K562 (cell line): Measurements from ENCODE around the gene CD40LG. TPM values are rescaled to one million over a fixed set of nuclear protein-coding genes. Genes with fewer than 3 reads are reported as not detected.

Experiments
- ATAC-seq: fragments of 200-7000 bp; cut with Tn5 transposase; 3 replicates; pipeline ENCODE4 v1.9.1; 2020; ENCODE audit warnings: moderate library complexity
- BruUV-seq: library from RNA; stranded (reverse); fragments of 400-500 nt; replicated peaks from 2 replicates; lab custom pipeline; 2021; lab: Mats Ljungman, UMichigan
- CTCF ChIA-PET: fragments of 300-600 bp; formaldehyde crosslinking; extraction: SDS; loops from one replicate; lab custom pipeline; 2021; ENCODE audit warnings: low intra/inter-chr PET ratio; lab: Yijun Ruan, JAX
- POLR2A ChIA-PET: fragments of 300-600, 350-650 bp; sonication (Branson Sonifier 250); formaldehyde crosslinking; extraction: SDS; loops from one replicate; lab custom pipeline; 2021; ENCODE audit warnings: antibody characterized with exemption, inconsistent platforms; lab: Yijun Ruan, JAX
- DNase-seq, 4 experiments: peaks; one replicate each; pipeline versions ENCODE4 v3.0.0 to v3.0.0-alpha.2; 2011 to 2018; ENCODE audit warnings: low spot score in 3 of 4, mixed read lengths in 3 of 4; ENCODE audit errors: extremely low read depth in 1 of 4
- FAIRE-seq: peaks from 2 replicates; lab custom pipeline; 2011; peaks lifted over from hg19 to GRCh38; lab: Jason Lieb, UNC
- H2AFZ ChIP-seq: 2 replicates; pipeline ENCODE4 v1.6.0; 2011; ENCODE audit warnings: low read depth, low read length, control low read depth, inconsistent platforms
- H3K27ac ChIP-seq: fragments of 200-600 bp; 3 replicates; pipeline ENCODE4 v1.8.0; 2011; ENCODE audit warnings: low read depth, mild to moderate bottlenecking, control low read depth, inconsistent platforms, low read length, moderate library complexity, mixed read lengths; ENCODE audit errors: extremely low read depth
- H3K27me3 ChIP-seq, 2 experiments: fragments of 300-600 bp in 1 of 2; 2 replicates in 1 of 2; 3 replicates in 1 of 2; pipeline versions ENCODE4 v1.6.0 to v1.8.0; 2011; ENCODE audit warnings: inconsistent platforms in 2 of 2, low read length in 2 of 2, mild to moderate bottlenecking in 1 of 2, mixed read lengths in 1 of 2, moderate library complexity in 1 of 2; ENCODE audit not compliant: control insufficient read depth in 2 of 2, insufficient read depth in 2 of 2
- H3K36me3 ChIP-seq: fragments of 300-600 bp; 3 replicates; pipeline ENCODE4 v1.8.0; 2011; ENCODE audit warnings: mild to moderate bottlenecking, low read length, inconsistent platforms; ENCODE audit not compliant: control insufficient read depth, insufficient read depth
- H3K4me1 ChIP-seq, 2 experiments: fragments of 200-600 bp in 1 of 2; replicated peaks in 1 of 2; 2 replicates in 1 of 2; 3 replicates in 1 of 2; pipeline versions ENCODE4 v1.5.1 to v1.8.0; 2011; ENCODE audit warnings: inconsistent platforms in 2 of 2, low read length in 2 of 2, mild to moderate bottlenecking in 1 of 2, mixed read lengths in 1 of 2, moderate library complexity in 1 of 2; ENCODE audit not compliant: control insufficient read depth in 2 of 2, insufficient read depth in 2 of 2
- H3K4me2 ChIP-seq: 2 replicates; pipeline ENCODE4 v1.6.1; 2011; ENCODE audit warnings: low read length, control low read depth, inconsistent platforms, mixed read lengths; ENCODE audit not compliant: insufficient read depth
- H3K4me3 ChIP-seq: fragments of 200-600 bp; sonication (generic), shearing (Covaris generic); 2 replicates; pipeline ENCODE4 v1.5.1; 2016; ENCODE audit warnings: control low read depth, inconsistent platforms
- H3K79me2 ChIP-seq: fragments of 200-600 bp; 3 replicates; pipeline ENCODE4 v1.8.0; 2011; ENCODE audit warnings: low read length, inconsistent platforms; ENCODE audit not compliant: control insufficient read depth, insufficient read depth
- H3K9ac ChIP-seq, 2 experiments: 2 replicates each; pipeline versions ENCODE4 v1.6.0 to v1.6.1; 2011; ENCODE audit warnings: low read depth in 2 of 2, low read length in 2 of 2, control low read depth in 1 of 2, inconsistent platforms in 1 of 2, mild to moderate bottlenecking in 1 of 2, mixed read lengths in 1 of 2; ENCODE audit not compliant: insufficient read depth in 1 of 2
- H3K9me1 ChIP-seq: one replicate; pipeline ENCODE4 v1.6.0; 2011; ENCODE audit warnings: inconsistent platforms, mild to moderate bottlenecking, low read length, moderate library complexity; ENCODE audit not compliant: control insufficient read depth, insufficient read depth
- H3K9me3 ChIP-seq: replicated peaks from 2 replicates; pipeline ENCODE4 v1.5.1; 2011; ENCODE audit warnings: low read depth, low read length, inconsistent platforms; ENCODE audit not compliant: control insufficient read depth, insufficient read depth
- H4K20me1 ChIP-seq: replicated peaks from 2 replicates; pipeline ENCODE4 v1.6.1; 2011; ENCODE audit warnings: low read length, inconsistent platforms, mixed read lengths; ENCODE audit not compliant: control insufficient read depth, insufficient read depth
- CXXC5 ChIP-seq: fragments of 250-450 bp; sonication (Bioruptor Pico); IDR thresholded peaks from 2 replicates; pipeline ENCODE4 v1.8.0; 2022; ENCODE audit warnings: inconsistent platforms, mild to moderate bottlenecking, moderate library complexity
- HMBOX1 ChIP-seq: sonication (generic); IDR thresholded peaks from 2 replicates; pipeline ENCODE4 v1.6.1; 2016
- NFE2 ChIP-seq: IDR thresholded peaks from 2 replicates; pipeline ENCODE4 v1.6.1; 2014; ENCODE audit warnings: antibody characterized with exemption, low read depth
- ZSCAN32 ChIP-seq: fragments of 450-650 bp; formaldehyde crosslinking; IDR thresholded peaks from 2 replicates; pipeline ENCODE4 v1.4.0; 2020; ENCODE audit warnings: mild to moderate bottlenecking, moderate library complexity
- WGBS: fragments of 100-300 bp; shearing (Covaris generic); methylation state at CpG from one replicate; pipeline ENCODE4 v1.1.6; 2016; ENCODE audit warnings: low coverage, mixed read lengths; ENCODE audit not compliant: insufficient coverage; ENCODE audit errors: missing lambda C conversion rate; 5-methylcytosine and 5-hydroxymethylcytosine counted together
- in situ Hi-C: fragments of 300-500 bp; cut with MboI; formaldehyde crosslinking; loops from 4 replicates; pipeline ENCODE4 v1.15.0; 2018; ENCODE audit warnings: inconsistent platforms, mixed read lengths
- intact Hi-C: fragments of 100-400 bp; cut with micrococcal nuclease; formaldehyde crosslinking; loops from 2 replicates; pipeline ENCODE4 v1.14.2; 2022
- polyA plus RNA-seq, 8 experiments: library from polyadenylated mRNA; depleted of rRNA in 4 of 8; stranded (reverse) in 5 of 8; unstranded in 3 of 8; fragments of >200 nt; fragmentation: Nextera tagmentation in 2 of 8; fragmentation: Illumina TruSeq in 1 of 8; extraction: Ambion mirVana in 2 of 8; extraction: Trizol in 1 of 8; gene quantifications; 2 replicates each; pipeline versions ENCODE4 v1.2.1 to v1.2.3, GENCODE V29; 2011 to 2014; ENCODE audit warnings: inconsistent platforms in 1 of 8, missing spikeins in 1 of 8
- total RNA-seq, 7 experiments: library from RNA; depleted of rRNA in 6 of 7; stranded (reverse); fragments of >200 nt in 6 of 7; fragmentation: Illumina TruSeq in 2 of 7; extraction: Trizol in 2 of 7; gene quantifications; 2 replicates each; pipeline versions ENCODE4 v1.2.1 to v1.2.3, GENCODE V29; 2011 to 2021; ENCODE audit warnings: low replicate concordance in 1 of 7
- TF ChIP-seq, protein P1 (sequence below): fragments of 250-450 bp; sonication (Bioruptor Pico); IDR thresholded peaks from 2 replicates; pipeline ENCODE4 v1.9.0; 2021; ENCODE audit warnings: mild to moderate bottlenecking

Gene CD40LG
- total and polyA plus RNA-seq, 9 of the 15 experiments (the other 6 are each of a cell fraction or from before 2014, with no cell fraction given) = 0.11 TPM; not detected in 8

- in situ Hi-C loops = loop anchor here (25.0 kb wide), 1 partner anchor 652 kb away; no protein-coding TSS in a partner anchor
- FAIRE-seq = no peak
Measured at GRCh38 chrX:136689436-136689835, 41.5 kb downstream of the CD40LG start.

DNA sequence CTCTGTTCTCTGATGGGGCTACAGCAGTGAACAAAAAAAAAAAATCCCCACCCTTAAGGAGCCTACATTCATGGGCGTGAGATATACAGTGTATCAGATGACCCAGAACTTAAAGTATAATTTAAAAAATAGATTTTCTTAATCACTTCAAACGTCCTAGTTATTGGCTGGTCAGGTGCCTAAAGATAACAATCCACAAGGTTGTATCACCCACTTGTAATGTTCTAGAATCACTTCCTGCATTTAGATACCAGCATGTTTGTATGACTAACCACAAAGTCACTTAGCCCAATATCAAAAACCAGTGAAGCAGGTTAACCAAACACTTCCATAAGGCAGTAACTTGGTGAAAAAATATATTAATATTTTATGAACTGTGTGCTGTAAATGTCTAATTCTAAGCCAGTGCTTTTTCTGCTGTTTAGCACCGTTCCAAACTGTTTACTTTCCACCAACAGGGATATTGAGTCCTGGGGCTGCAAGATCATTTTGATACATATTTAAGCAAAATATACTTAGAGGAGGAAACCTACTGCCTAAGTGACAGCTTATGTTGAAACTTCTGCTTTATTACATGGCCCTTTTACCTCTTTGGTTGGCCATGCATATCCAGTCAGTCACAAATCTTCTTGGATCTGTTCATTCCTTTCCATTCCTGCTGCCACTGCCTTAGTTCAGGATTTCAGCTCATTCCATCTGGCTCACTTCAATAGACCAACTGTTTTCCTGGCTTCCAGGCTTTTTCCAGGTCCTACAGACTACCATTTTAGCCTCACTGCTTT, 43.3 kb downstream of the CD40LG start:
- Histone ChIP-seq H3K9ac (no peak overlapping the region), H3K4me2 (no peak overlapping the region), H3K4me3 (no peak overlapping the region), H2AFZ (no peak overlapping the region), H3K27me3 (no peaks in the 10 kb centered on the region), H3K4me1 (no peaks in the 10 kb centered on the region; a peak in 2 of 5 replicates), H3K9me3 (no peaks in the 10 kb centered on the region), H4K20me1 (no peaks in the 10 kb centered on the region), H3K79me2 (no peaks in the 10 kb centered on the region), H3K36me3 (no peaks in the 10 kb centered on the region), H3K9me1 (no peaks in the 10 kb centered on the region), H3K27ac (no peak overlapping the region)
- no TSS peak for BruUV-seq
- in situ Hi-C loops = loop anchor here (25.0 kb wide), 1 partner anchor 654 kb away; no protein-coding TSS in a partner anchor
- POLR2A ChIA-PET = no interaction called here
- DNase-seq (no peak), FAIRE-seq (no peak), ATAC-seq (no peak)
- CTCF ChIA-PET = no interaction called here
- intact Hi-C loops = loop anchor here (10.0 kb wide), 3 partner anchors 116 to 656 kb away; no protein-coding TSS in a partner anchor
- 20% methylated on average over 3 of the region's 3 CpGs for WGBS
- TF ChIP-seq HMBOX1 (peak; percentile 46; the same call in 1 of the 2 replicates), ZSCAN32 (CRISPR knock-in tag) (no peak)

More at GRCh38 chrX:136689436-136689835, 41.5 kb downstream of the CD40LG start:
- no peaks in the 10 kb centered on the region for H4K20me1 ChIP-seq
- ATAC-seq = no peak
- no peaks in the 10 kb centered on the region for H3K36me3 ChIP-seq
- WGBS = 6% methylated on average over 6 of the region's 6 CpGs
- peak in 1 of 4 experiments; percentile 22 for DNase-seq
- BruUV-seq = no TSS peak
- no peaks in the 10 kb centered on the region for H3K27me3 ChIP-seq
- H3K9me1 ChIP-seq = no peaks in the 10 kb centered on the region
- H3K4me1 ChIP-seq = no peaks in the 10 kb centered on the region; a peak in 2 of 5 replicates
- H3K79me2 ChIP-seq = no peaks in the 10 kb centered on the region
- TF ChIP-seq, protein P1, sequence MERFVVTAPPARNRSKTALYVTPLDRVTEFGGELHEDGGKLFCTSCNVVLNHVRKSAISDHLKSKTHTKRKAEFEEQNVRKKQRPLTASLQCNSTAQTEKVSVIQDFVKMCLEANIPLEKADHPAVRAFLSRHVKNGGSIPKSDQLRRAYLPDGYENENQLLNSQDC = no peak
- TF ChIP-seq CXXC5 (CRISPR knock-in tag) (no peak), NFE2 (no peak)
- no peak overlapping the region for H3K9ac ChIP-seq
- CTCF ChIA-PET = no interaction called here
- no peak overlapping the region for H2AFZ ChIP-seq
- no peak overlapping the region for H3K4me3 ChIP-seq
- POLR2A ChIA-PET = interaction anchor here (0.6 kb wide), 1 partner anchor 592 kb away, joined by 3 read pairs; no protein-coding TSS in a partner anchor
- H3K4me2 ChIP-seq = no peak overlapping the region
- no peaks in the 10 kb centered on the region for H3K9me3 ChIP-seq
- no peak overlapping the region for H3K27ac ChIP-seq
- intact Hi-C loops = no loop called here
